PFSK-1 (cell line): ENCODE measurements around the gene IL1RAP.

Experiments
- POLR2AphosphoS5 ChIP-seq: IDR thresholded peaks from 2 replicates; pipeline ENCODE4 v1.6.1; 2012; ENCODE audit warnings: low read depth, mild to moderate bottlenecking, control low read depth, low read length, moderate library complexity
- REST ChIP-seq, 2 experiments: IDR thresholded peaks; 2 replicates each; pipeline versions ENCODE4 v1.6.1 to v1.8.0; 2011 to 2012; ENCODE audit warnings: low read depth in 2 of 2, low read length in 2 of 2, control low read depth in 1 of 2, inconsistent platforms in 1 of 2, mild to moderate bottlenecking in 1 of 2, moderate library complexity in 1 of 2; ENCODE audit not compliant: insufficient read depth in 1 of 2
- SIN3A ChIP-seq: IDR thresholded peaks from 2 replicates; pipeline ENCODE4 v1.6.1; 2012; ENCODE audit warnings: mild to moderate bottlenecking, low read length, moderate library complexity, borderline replicate concordance; ENCODE audit not compliant: insufficient read depth
- TAF1 ChIP-seq: IDR thresholded peaks from 2 replicates; pipeline ENCODE4 v1.6.1; 2012; ENCODE audit warnings: low read length, control low read depth, borderline replicate concordance; ENCODE audit not compliant: insufficient read depth

GRCh38 chr3:190494907-190495306, 19.0 kb upstream of the IL1RAP start:
- no peak for TF ChIP-seq POLR2AphosphoS5
- TF ChIP-seq SIN3A: no peak
- TF ChIP-seq REST (IDR thresholded peaks at IDR 0.05; ENCODE audit: insufficient read depth in 1 of 2, low read depth in 2 of 2, low read length in 2 of 2): no peak
- TF ChIP-seq TAF1: no peak
